Stimulated activated CD4-positive, alpha-beta T cell treated with anti-CD3 and anti-CD28 coated beads, Interleukin-15, amount 100 ng/mL, for 48 hours (primary cell): Measurements from ENCODE around the gene SLC4A2.

Experiments
- DNase-seq, 2 donors: peaks; one replicate each; pipeline ENCODE4 v3.0.0-alpha.2; 2020; ENCODE audit warnings: low read depth in 2 of 2

The SLC4A2 gene

GRCh38 chr7:151116603-151117440 is 57.4 kb downstream of the SLC4A2 start:
- DNase-seq = no peak

- no peak for DNase-seq
Observed at GRCh38 chr7:151117565-151117964, 58.2 kb downstream of the SLC4A2 start.

GRCh38 chr7:151118108-151119054 is 59.0 kb downstream of the SLC4A2 start:
- no peak for DNase-seq

GRCh38 chr7:151119055-151119415 is 59.6 kb downstream of the SLC4A2 start:
- no peak for DNase-seq

GRCh38 chr7:151119902-151120301 is 60.5 kb downstream of the SLC4A2 start:
- DNase-seq = no peak

GRCh38 chr7:151120896-151121295 is 61.5 kb downstream of the SLC4A2 start:
- DNase-seq = no peak

- DNase-seq = no peak
Observed at GRCh38 chr7:151121380-151122170, 62.2 kb downstream of the SLC4A2 start.

GRCh38 chr7:151122276-151122675 is 62.9 kb downstream of the SLC4A2 start:
- no peak for DNase-seq

GRCh38 chr7:151122796-151123157 is 63.4 kb downstream of the SLC4A2 start:
- DNase-seq = no peak

GRCh38 chr7:151123158-151123821 is 63.9 kb downstream of the SLC4A2 start:
- no peak for DNase-seq

GRCh38 chr7:151123822-151124464 is 64.6 kb downstream of the SLC4A2 start:
- peak; percentile 64 to 76 for DNase-seq

GRCh38 chr7:151124481-151124880 is 65.1 kb downstream of the SLC4A2 start:
- DNase-seq = no peak

- no peak for DNase-seq
Observed at GRCh38 chr7:151124899-151125399, 65.6 kb downstream of the SLC4A2 start.

GRCh38 chr7:151125470-151125845 is 66.1 kb downstream of the SLC4A2 start:
- DNase-seq = no peak

- no peak for DNase-seq
Observed at GRCh38 chr7:151125846-151126481, 66.6 kb downstream of the SLC4A2 start.
